GM21360 (cell line): ENCODE data around the gene NFIB.

ENCODE experiments used
- ATAC-seq: cut with Tn5 transposase; IDR thresholded peaks from one replicate; pipeline ENCODE4 v1.9.1; 2021; ENCODE audit warnings: mild to moderate bottlenecking, moderate library complexity; ENCODE audit not compliant: unreplicated experiment

Gene NFIB

GRCh38 chr9:14249527-14249926, 64.4 kb downstream of the NFIB start:
- ATAC-seq: no peak

- ATAC-seq: no peak
Measured at GRCh38 chr9:14248149-14248548, 65.8 kb downstream of the NFIB start.

DNA sequence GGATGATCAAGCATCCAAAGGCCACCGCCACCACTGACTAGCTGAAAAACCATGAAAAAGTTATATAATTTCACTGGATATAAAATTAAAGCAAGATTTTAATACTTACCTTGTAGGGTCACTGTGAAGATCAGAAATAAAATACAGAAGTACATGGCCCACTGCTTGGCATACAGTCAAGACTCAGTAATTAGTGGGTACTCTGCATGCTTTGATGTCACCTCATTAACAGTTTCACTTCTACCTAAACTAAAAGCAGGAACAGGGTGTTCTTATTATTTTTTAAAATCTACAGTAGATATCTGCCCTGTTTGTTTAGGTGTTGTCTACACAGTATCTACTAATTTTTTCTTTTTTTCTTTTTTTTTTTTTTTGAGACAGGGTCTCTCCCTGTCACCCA, 66.4 kb downstream of the NFIB start:
- ATAC-seq: no peak

DNA sequence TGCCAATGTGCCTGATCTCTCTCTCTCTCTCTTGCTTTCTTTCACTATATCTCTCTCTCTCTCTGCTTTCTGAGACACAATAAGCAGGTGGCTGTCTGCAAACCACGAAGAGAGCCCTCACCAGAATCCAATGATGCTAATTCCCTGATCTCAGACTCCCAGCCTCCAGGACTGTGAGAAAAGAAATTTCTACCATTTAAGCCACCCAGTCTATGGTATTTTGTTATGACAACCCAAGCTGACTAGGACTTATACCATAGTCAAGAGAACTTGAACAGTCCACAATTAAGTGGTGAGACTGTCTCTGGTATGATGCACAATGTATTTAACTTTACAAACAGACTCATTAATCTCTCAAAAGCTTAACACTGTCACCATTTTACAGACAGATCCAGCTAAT, 67.0 kb downstream of the NFIB start:
- no peak for ATAC-seq

DNA sequence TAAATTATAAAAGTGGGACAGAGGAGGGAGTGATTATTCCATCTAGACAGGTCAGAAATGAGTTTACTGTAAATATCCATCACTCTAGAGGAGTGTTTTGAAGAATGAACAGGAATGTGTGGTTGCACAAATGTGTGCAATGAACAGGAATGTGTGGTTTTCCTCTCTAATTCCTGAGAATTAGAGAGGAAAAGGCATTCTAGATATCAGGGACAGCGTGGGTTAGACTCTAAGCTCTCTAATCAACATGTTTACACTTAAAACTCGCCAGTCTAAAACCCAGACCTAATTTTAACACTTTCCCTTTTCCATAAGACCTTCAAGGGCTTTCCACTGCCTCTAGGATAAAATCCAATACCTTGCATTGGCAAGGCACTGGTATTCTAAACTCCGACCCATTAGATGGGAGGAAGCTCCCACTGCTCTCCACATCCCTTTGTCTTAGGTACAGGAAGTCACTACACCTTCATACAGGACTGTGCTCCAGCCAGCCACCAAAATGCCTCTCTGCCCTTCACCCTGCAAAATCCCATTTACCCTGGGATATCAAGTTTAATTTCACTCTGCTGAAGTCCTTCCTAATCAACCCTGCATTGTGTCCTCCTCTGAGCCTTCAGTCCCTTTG, 67.9 kb downstream of the NFIB start:
- no peak for ATAC-seq

- no peak for ATAC-seq
Measured at GRCh38 chr9:14243514-14244042, 70.4 kb downstream of the NFIB start.

DNA sequence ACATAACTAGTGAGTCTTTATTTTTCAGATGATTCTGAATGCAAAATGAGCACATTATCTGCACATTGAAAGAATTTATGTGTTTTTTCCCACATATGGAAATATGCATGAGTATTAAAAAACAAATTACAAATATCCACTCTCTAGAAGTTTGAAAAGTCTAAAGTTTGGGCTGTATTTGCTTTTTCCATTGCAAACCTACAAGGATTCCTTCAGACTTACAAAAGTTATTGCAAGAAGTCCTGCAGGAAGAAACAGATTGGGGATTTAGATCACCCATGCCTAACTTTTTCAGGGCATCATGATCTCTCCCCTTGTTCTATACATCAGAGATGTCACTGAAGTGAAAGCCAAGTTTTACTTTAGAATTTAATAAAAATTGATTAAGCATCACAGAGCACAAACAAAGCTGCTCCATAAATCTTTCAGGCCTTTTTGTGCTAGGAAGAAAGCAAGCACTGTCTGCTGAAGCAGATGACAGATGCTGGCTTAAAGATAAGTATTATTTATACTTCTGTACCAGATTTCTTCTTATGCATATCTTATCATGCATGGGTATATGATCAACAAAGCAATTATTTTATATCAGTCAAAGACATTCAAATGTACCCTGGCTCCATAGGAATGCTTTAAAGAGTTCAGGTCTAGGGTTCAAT, 71.7 kb downstream of the NFIB start:
- ATAC-seq: no peak

DNA sequence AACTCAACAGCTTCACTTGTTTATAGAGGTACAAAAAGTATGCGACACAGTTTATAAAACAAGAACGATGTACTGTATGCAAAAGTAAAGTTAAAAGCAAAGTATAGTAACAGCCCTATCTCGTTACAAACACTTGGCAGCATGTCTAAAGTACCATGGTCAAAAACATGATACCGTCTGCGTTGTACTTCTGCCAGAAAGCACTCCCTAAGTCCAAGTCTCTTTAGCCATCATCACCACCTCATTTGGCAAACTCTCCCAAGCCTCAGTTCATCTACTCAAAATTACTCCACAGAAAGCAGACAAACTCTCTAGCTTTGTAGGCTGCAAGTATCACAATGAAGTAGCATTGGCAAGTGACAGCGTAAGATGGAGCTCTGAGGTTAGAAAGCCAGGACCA, 73.4 kb downstream of the NFIB start:
- no peak for ATAC-seq

GRCh38 chr9:14238518-14238917, 75.4 kb downstream of the NFIB start:
- no peak for ATAC-seq

DNA sequence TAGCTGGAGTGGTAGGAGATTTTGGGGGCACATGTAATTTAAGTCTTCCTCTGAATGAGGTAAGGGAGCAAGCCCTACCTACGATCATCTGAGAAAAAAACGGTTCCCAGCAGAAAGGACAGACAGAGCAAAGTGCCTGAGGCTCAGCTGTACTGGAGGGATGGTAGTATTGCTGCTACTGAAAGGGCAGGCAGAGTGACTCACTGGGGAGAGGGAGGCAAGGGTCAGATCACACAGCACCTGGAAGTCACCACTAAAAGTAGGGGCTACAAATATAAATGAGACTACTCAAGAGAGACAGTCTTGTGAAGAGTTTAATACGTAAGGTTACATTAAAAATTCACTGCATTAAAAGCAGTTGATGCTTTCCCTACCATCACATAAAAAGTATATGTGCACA, 75.9 kb downstream of the NFIB start:
- ATAC-seq: no peak

DNA sequence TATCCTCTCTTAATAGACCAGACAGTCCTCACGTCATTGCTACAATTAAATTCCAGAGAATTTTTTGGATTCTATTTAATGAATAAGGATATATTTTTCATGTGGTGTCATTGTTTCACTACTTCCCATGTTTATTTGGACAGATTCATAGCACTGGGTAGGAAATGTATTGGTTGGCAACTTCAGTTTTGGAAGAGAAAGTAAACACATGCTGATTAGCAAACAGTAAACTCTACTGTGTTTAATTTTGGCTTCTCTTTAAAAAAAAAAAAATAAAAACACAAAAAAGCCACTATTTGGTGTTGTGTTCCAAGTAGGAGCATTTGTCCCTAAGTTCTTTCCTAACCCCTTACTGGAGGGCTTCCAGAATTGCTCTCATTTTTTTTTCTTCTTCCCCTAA, 77.3 kb downstream of the NFIB start:
- ATAC-seq: no peak

- ATAC-seq: no peak
Measured at GRCh38 chr9:14232111-14232510, 81.8 kb downstream of the NFIB start.

DNA sequence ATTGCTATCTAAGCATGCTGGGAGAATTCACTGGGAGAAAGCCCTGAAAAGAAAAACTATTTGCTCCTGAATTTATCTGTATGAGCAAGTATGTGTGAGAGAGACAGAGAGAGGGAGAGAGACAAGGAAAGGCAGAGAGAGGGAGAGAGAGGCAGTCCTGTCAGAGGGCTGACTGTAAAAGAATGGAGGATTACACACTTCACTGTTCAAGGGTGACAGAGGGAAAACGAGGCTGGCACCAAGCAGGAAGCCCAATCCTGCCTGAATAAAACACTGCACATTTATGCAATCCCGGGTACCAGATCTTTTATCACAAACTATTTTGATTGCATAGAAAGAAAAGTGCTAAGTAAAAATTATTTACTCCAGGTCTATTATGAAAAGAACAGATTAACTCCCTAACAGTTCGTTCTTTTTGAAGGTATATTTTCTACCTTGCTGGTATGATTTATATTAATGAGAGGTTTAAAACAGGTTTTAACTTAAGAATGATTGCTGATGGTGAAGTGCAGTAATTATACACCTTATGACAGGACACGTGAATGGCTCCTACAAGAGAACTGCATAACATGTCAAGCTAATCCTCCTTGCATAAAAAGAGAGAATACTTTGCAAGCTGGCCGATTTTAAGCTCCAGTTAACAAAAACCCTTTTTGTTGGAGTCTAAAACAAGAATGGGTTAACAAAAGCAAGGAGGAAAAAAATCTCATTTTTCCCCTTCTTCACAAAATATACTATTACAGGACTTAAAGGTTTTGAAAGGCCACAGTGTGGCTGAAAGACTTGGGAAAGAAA, 82.5 kb downstream of the NFIB start:
- no peak for ATAC-seq

GRCh38 chr9:14228602-14229001, 85.3 kb downstream of the NFIB start:
- no peak for ATAC-seq

GRCh38 chr9:14226855-14227532, 86.9 kb downstream of the NFIB start:
- no peak for ATAC-seq

GRCh38 chr9:14223081-14223480, 90.9 kb downstream of the NFIB start:
- no peak for ATAC-seq

GRCh38 chr9:14222149-14222835, 91.6 kb downstream of the NFIB start:
- ATAC-seq: no peak

DNA sequence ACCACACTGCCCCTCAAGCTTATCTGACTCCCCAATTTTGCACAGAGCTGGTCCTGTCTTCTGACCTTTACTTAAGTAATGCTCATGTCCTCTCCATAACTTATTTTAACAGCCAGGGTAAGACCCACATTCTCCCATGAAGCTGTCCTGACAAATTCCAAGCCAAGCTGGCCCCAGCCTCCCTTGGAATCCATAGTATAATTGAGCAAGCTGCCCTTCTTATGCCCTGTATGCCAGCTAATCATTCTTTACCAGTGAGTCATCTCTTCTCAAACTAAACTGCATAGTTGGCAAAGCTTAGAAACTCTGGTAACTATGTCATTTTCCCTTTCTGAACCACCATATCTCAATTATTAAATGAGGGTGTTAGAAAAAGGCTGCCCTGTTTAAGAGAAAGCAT, 92.4 kb downstream of the NFIB start:
- no peak for ATAC-seq

DNA sequence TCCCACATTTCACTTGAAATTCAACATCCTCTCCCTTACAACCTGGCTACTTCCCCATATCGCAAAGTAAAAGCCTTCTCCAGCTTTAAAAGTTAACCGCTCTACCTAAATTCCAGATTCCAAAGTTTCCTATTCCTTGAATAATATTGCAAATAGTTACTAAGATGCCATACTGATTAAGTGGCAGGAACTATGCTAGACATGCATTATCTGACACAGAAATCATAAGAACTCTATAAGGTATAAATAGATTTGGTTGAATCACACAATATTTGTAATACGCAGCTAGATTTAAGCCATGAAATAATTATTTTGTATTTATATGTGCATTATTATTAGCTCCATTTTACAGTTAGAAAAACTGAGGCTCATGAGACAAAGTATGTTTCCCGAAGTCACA, 92.8 kb downstream of the NFIB start:
- ATAC-seq: no peak

DNA sequence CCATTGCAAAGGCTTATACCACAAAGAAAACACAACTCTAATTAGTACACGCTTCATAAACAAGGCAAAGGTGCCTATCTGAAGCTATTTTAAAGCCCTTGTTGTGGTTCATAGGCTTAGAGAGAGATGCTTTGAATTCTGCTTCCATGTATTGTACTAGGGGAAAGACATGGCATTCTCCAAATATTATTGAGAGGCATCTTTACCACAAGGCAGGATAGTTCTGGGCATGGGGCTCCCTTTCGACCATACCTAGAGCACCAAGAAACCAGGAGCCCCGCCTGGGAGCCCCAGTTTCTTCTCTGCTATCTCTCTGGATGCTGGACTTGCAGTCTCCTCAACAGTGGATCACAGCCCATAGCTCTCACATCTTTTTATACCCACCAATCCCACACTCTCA, 93.7 kb downstream of the NFIB start:
- ATAC-seq: no peak

DNA sequence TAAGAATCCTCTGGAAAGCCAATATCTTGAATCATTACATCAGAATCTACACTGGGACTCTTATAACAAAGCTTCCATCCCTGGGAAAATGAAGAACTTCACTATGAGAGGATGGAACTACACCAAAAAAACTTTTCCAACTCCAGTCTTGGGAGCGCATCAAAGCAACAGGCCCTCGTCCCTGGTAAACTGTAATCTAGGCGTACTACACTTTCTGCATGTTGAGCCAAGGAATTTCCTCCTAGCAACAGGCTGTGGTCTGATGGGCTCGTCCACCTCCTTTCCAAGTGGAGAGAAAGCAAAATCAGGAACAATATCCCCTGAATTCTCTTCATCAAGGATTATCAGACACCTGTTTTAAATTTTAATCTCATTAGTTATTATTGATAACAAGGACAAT, 94.1 kb downstream of the NFIB start:
- ATAC-seq: no peak
